MCF 10A (cell line): ENCODE measurements around the gene GMDS. TPM values are rescaled to one million over a fixed set of nuclear protein-coding genes. Genes with fewer than 3 reads are reported as not detected.

Source experiments
- BruUV-seq: library from RNA; stranded (reverse); fragments of 400-500 nt; replicated peaks from 2 replicates; lab custom pipeline; 2021; lab: Mats Ljungman, UMichigan
- CTCF ChIA-PET: fragments of 300-600 bp; sonication (Branson Sonifier 250); formaldehyde crosslinking; extraction: SDS; loops from one replicate; lab custom pipeline; 2021; ENCODE audit warnings: antibody characterized with exemption, inconsistent platforms; lab: Yijun Ruan, JAX
- POLR2A ChIA-PET: fragments of 300-600, 350-650 bp; sonication (Branson Sonifier 250); formaldehyde crosslinking; extraction: SDS; loops from one replicate; lab custom pipeline; 2020; ENCODE audit warnings: antibody characterized with exemption, inconsistent platforms; lab: Yijun Ruan, JAX
- DNase-seq: peaks from one replicate; pipeline ENCODE4 v3.0.0-alpha.2; 2018; ENCODE audit not compliant: unreplicated experiment
- H3K27ac Mint-ChIP-seq: one replicate; pipeline ENCODE4 v1.8.0; 2022; ENCODE audit warnings: mild to moderate bottlenecking, low read depth, mixed read lengths; ENCODE audit not compliant: unreplicated experiment
- H3K27me3 Mint-ChIP-seq: one replicate; pipeline ENCODE4 v1.8.0; 2022; ENCODE audit warnings: mixed read lengths; ENCODE audit not compliant: insufficient read depth, unreplicated experiment
- H3K36me3 Mint-ChIP-seq: one replicate; pipeline ENCODE4 v1.8.0; 2022; ENCODE audit warnings: mild to moderate bottlenecking, moderate library complexity, mixed read lengths; ENCODE audit not compliant: insufficient read depth, unreplicated experiment
- H3K4me1 Mint-ChIP-seq: one replicate; pipeline ENCODE4 v1.8.0; 2022; ENCODE audit warnings: mixed read lengths; ENCODE audit not compliant: insufficient read depth, unreplicated experiment
- H3K4me3 Mint-ChIP-seq: one replicate; pipeline ENCODE4 v1.8.0; 2022; ENCODE audit warnings: mild to moderate bottlenecking, moderate library complexity, mixed read lengths; ENCODE audit not compliant: unreplicated experiment
- H3K9me3 Mint-ChIP-seq: one replicate; pipeline ENCODE4 v1.8.0; 2022; ENCODE audit warnings: mixed read lengths; ENCODE audit not compliant: unreplicated experiment
- intact Hi-C: fragments of 100-400 bp; cut with micrococcal nuclease; formaldehyde crosslinking; loops from 2 replicates; pipeline ENCODE4 v1.14.1; 2022
- total RNA-seq: library from RNA; stranded (reverse); gene quantifications from 2 replicates; pipeline ENCODE4 v1.2.3, GENCODE V29; 2022
- TF ChIP-seq, protein P1 (sequence below): fragments of 200-600 bp; IDR thresholded peaks from one replicate; pipeline ENCODE4 v1.8.0; 2022; ENCODE audit warnings: antibody characterized with exemption, mild to moderate bottlenecking; ENCODE audit not compliant: unreplicated experiment

GMDS gene
- total RNA-seq, 1 experiment from 2014 or later: 24.9 TPM

DNA sequence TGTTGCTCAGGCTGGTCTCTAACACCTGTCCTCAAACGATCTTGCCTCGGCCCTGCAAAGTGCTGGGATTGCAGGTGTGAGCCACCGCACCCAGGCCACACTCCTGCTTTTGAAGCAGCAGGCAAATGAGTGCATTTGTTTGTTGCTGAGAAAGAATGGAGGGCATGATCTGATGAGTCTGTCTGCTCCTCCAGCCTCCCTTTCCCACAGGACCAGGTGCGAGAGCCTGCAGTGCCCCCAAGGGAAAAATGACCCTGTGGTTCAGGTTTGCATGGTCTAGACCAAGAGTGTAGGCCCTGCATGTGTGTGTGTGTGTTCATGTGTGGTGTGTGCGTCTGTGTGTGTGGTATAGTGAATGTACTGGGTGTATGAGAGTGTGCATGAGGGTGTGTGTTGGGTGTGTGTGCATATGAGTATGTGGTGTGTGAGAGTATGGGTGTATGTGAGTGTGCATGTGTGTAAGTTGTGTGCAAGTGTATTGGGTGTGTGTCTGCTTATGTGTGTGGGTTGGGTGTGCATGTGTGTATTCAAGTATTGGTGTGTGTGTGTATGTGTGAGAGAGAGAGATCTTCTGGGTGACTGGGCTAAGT is 658.4 kb downstream of the GMDS start:
- ChIA-PET CTCF (interaction anchor here (0.6 to 1.3 kb wide), 3 partner anchors 9 to 1670 kb away, joined by 3 read pairs; no protein-coding TSS in a partner anchor), POLR2A (no interaction called here)
- no peak overlapping the region for H3K27ac Mint-ChIP-seq
- H3K4me3 Mint-ChIP-seq: no peak overlapping the region
- H3K4me1 Mint-ChIP-seq: no peaks in the 10 kb centered on the region
- DNase-seq: no peak
- no peaks in the 10 kb centered on the region for H3K36me3 Mint-ChIP-seq
- H3K9me3 Mint-ChIP-seq: no peaks in the 10 kb centered on the region
- H3K27me3 Mint-ChIP-seq: peaks cover 8% of the 10 kb centered on the region
- intact Hi-C loops: no loop called here
- no TSS peak for BruUV-seq
- TF ChIP-seq, protein P1, sequence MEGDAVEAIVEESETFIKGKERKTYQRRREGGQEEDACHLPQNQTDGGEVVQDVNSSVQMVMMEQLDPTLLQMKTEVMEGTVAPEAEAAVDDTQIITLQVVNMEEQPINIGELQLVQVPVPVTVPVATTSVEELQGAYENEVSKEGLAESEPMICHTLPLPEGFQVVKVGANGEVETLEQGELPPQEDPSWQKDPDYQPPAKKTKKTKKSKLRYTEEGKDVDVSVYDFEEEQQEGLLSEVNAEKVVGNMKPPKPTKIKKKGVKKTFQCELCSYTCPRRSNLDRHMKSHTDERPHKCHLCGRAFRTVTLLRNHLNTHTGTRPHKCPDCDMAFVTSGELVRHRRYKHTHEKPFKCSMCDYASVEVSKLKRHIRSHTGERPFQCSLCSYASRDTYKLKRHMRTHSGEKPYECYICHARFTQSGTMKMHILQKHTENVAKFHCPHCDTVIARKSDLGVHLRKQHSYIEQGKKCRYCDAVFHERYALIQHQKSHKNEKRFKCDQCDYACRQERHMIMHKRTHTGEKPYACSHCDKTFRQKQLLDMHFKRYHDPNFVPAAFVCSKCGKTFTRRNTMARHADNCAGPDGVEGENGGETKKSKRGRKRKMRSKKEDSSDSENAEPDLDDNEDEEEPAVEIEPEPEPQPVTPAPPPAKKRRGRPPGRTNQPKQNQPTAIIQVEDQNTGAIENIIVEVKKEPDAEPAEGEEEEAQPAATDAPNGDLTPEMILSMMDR: no peak

- intact Hi-C loops: no loop called here
- Mint-ChIP-seq H3K27me3 (peaks cover 8% of the 10 kb centered on the region), H3K4me3 (no peak overlapping the region), H3K4me1 (no peaks in the 10 kb centered on the region), H3K27ac (no peak overlapping the region), H3K9me3 (no peaks in the 10 kb centered on the region), H3K36me3 (no peaks in the 10 kb centered on the region)
- POLR2A ChIA-PET: no interaction called here
- BruUV-seq: no TSS peak
- DNase-seq: no peak
- TF ChIP-seq, protein P1: no peak
- CTCF ChIA-PET: interaction anchor here (0.7 to 1.3 kb wide), 2 partner anchors 10 to 1671 kb away, joined by 3 read pairs; no protein-coding TSS in a partner anchor
Measured at GRCh38 chr6:1586256-1586655, 659.1 kb downstream of the GMDS start.

- ChIA-PET POLR2A (no interaction called here), CTCF (interaction anchor here (1.3 kb wide), 1 partner anchor 10 kb away, joined by 3 read pairs; no protein-coding TSS in a partner anchor)
- H3K4me1 Mint-ChIP-seq: no peaks in the 10 kb centered on the region
- intact Hi-C loops: no loop called here
- H3K27ac Mint-ChIP-seq: no peak overlapping the region
- peaks cover 8% of the 10 kb centered on the region for H3K27me3 Mint-ChIP-seq
- H3K4me3 Mint-ChIP-seq: no peak overlapping the region
- H3K36me3 Mint-ChIP-seq: no peaks in the 10 kb centered on the region
- DNase-seq: no peak
- TF ChIP-seq, protein P1: no peak
- BruUV-seq: no TSS peak
- H3K9me3 Mint-ChIP-seq: no peaks in the 10 kb centered on the region
Measured at GRCh38 chr6:1585669-1586049, 659.7 kb downstream of the GMDS start.

DNA sequence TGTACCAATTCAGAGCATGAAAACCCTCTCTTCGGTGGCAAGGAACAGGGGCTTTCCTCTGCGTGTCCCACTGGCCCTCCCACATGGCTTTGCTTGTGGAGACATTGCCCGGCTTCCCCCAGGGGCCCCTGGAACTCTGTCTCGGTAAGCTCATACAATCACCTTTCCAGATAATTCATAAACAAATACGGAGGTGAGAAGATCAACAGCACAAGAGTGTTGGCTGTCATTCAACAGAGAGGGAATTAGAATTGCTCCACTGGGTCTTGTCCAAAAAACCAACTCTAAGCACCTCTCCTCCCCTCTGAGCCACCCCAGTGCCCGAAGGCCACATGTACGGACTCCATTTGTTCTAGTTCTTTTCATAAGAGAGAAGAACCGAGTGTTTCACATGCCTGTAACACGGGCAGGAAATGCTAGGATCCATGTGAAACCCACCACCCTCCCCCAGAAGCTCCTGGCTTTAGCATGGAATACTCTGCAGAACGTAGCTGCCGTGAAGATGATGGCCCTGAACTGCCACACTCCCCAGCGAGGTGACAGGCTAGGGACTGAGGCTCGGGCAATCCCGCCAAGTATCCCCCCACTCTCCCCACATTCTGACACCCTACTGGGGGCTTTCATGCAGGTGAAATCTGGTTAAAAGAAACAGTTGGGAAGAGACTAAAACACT is 660.3 kb downstream of the GMDS start:
- no peaks in the 10 kb centered on the region for H3K36me3 Mint-ChIP-seq
- no peak for DNase-seq
- ChIA-PET POLR2A (interaction anchor here (0.7 kb wide), 1 partner anchor 8 kb away, joined by 3 read pairs; no protein-coding TSS in a partner anchor), CTCF (interaction anchor here (0.9 kb wide), 1 partner anchor 9 kb away, joined by 3 read pairs; no protein-coding TSS in a partner anchor)
- BruUV-seq: no TSS peak
- intact Hi-C loops: no loop called here
- no peaks in the 10 kb centered on the region for H3K4me1 Mint-ChIP-seq
- H3K27ac Mint-ChIP-seq: no peak overlapping the region
- no peak overlapping the region for H3K4me3 Mint-ChIP-seq
- H3K9me3 Mint-ChIP-seq: no peaks in the 10 kb centered on the region
- TF ChIP-seq, protein P1: no peak
- peaks cover 8% of the 10 kb centered on the region for H3K27me3 Mint-ChIP-seq
